Midbrain (tissue), 1 donor: ENCODE data around the gene FOXO1.

ENCODE experiments used
- DNase-seq: peaks from one replicate; lab custom pipeline; 2025; lab: John Stamatoyannopoulos, UW

FOXO1 gene

DNA sequence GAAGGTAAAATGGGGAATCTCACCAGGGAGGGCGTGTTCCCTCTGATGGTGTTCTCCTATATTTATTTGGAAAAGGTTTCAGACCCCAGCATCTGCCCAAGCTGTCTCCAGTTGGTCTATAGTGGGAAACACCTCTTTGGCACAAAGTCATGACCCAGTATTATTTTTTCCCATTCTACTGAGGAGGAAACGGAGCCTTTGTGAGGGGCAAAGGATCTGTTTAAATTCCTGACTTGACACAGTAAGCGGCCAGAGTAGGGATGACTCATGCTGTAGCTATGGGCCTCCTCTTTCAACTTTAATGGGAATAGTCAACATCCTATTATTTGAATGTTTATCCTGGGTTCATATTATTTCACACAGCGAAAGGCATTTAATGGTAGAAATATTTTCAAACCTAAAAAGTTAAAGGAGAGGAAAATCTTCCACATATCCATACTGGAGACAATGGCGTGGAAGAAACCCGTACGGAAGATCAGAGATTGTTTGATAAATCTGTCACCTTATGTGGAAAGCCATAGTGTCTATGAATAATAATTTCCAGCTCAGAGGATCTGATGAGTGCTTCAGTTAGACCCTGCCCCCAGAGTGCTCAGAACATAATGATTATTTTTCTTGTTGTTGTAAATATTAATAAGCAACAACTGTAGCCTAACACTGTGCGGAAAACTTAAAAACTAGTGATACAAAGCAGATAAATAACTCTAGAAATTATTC, 126.0 kb downstream of the FOXO1 start:
- no peak for DNase-seq

DNA sequence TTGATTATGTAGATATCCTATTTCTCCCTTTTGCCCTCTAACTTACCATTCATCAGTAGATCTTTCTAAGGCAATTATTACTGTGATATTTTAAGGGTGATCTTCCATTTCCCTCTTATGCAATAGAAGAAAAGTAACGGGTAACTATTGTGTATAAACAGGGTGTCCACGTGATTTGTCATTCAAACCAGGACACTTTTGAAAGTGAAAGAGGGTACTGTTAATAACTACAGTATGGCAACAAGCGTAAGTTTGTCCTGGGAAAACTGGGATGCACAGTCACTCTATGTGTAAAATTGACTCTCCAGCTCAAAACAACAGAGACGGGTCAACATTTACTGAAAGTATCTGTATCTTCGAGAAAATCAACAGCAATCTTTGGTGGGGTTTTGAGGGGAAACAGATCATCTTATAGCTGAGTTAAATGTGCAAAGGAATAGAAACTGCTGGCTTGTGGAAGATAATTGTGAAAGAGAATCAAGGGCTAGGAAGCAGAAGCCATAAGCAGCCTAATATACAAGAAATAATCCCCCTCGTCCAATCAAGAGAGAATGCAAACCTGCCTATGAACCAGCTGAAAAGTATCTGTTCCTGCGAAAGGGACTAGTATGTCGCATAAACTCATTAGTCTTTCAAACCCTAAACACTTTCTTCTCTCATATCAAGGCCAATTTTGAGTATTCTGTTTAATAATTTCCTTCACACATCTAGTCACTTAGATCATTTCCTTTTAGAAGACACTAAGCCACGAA, 126.7 kb downstream of the FOXO1 start:
- DNase-seq: no peak

DNA sequence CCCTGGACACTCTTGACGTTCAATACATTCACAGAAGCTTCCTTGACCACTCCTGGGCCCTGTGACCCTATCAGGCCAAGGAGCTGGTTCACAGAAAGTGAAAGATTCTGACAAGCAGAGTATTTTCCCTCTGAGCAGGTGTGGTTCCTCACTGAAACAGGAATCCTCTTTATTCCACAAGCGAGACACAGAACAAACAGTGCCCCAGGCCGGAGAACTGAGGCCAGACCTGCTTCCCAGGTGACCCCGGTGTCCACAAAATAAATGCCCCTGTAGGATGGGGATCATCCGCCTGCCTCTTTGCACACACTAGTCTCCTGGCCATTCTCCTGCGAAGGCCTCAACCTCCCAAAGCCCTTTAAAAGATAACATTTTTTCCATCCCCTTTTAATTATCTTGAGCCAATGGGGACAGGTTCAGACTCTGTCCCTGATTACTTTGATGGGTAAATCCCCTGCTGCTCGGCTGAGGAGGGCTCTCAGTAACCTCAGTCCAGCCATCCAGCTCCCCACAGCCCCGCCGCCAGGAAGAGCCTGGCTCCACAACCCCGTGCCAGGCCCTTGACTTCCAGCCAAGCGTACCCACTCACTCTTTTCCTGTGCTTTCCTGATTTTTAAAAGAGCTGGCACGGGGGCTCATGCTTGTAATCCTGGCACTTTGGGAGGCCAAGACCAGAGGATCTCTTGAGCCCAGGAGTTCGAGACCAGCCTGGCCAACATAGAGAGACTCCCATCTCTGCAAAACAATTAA, 129.1 kb downstream of the FOXO1 start:
- no peak for DNase-seq

DNA sequence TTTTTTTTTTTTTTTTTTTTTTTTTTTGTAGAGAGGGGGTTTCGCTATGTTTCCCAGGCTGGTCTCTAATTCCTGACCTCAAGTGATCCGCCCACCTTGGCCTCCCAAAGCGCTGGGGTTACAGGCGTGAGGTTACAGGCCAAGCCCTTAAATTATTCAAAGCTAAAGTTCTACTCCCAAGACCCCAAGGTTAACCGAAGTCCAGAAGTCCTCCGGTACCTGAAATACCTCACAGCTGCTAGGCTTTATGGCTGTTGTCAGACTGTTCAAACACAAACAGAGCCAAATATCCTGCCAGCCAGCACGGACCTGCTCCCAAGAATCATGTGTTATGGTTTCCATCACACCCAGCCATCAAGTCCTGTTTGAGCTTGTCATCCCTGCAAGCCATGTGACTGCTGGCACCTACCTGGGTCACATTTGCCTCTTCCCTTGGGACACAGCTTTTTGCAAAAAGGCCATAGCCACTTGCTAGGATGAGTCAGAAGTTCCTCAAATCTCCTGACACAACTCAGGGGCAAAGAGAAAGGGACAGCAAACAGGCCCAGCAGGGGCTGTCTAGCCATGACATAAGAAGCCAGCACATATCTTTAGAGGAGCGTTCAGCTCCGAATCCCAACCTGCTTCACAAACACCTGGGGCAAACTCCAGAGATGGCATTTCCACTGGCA, 129.9 kb downstream of the FOXO1 start:
- no peak for DNase-seq

DNA sequence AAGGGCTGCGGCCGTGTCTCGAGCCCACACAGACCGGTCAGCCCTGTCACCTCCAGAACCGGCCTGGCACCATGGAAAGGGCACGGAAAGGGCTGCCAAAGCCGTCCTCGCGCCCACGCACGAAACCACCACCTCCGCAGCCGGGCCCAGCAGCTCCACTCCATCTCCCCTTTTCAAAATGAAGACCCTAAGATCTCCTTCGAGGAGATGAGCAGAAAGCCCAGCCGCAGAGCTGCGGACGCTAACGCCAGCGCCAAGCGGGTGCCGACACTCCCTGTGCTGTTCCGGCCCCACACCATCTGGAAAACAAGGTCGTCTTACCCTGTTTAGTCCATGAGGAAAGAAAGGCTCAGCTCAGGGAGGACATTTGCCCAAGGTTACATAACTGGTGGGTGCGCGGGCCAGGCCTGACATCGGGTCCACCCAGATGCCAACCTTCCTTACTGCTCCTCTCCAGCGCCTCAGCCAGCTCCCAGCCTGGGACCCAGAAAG, 131.1 kb downstream of the FOXO1 start:
- DNase-seq: no peak

DNA sequence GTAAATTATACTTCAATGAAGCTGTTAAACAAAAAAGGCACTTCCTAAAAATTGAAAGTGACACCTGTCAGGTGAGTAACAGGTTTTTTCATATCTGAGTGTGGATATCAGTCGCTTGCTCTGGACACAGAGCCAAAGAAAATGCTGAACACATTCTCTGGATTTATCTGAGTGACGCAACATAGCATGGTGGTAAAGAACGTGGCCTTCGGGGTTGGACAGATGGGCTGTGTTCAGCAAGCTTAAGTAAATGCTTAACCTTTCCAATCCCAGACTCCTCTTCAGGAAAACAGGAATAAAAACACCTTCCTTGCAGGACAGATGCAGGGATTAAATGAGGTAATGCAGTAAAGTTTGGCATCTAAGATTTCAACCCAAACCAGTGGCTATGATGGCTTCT, 132.0 kb downstream of the FOXO1 start:
- no peak for DNase-seq

DNA sequence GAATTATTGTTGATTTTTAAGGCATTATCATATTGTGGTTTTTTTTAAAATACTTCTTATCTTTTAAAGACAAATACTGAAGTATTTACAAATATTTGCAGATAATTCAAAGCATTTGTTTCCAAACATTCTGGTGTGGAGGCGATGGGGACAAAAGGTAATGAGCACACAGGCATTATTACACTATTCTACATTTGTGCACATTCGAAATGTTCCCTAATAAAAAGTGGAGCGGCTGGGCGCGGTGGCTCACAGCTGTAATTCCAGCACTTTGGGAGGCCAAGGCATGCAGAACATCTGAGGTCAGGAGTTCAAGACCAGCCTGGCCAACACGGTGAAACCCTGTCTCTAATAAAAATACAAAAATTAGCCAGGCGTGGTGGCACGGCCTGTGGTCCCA, 133.4 kb downstream of the FOXO1 start:
- DNase-seq: no peak

DNA sequence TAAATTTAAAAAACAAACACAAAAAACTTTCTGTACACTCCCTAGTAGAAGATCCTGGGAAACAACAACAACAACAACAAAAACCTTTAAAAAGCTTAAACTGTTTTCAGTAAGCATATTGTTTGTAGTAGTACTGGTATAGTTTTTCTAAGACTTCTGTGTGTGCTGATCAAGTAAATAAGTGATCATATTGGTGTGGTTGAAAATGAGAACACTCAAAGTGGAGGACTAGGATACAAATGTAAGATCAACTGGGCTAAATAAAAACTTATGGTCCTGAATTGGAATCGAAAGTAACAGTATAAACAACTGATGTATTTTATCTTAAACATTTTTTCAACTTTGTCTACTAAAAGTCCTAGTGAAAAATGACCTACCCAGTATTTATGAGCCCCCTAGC, 135.5 kb downstream of the FOXO1 start:
- no peak for DNase-seq

DNA sequence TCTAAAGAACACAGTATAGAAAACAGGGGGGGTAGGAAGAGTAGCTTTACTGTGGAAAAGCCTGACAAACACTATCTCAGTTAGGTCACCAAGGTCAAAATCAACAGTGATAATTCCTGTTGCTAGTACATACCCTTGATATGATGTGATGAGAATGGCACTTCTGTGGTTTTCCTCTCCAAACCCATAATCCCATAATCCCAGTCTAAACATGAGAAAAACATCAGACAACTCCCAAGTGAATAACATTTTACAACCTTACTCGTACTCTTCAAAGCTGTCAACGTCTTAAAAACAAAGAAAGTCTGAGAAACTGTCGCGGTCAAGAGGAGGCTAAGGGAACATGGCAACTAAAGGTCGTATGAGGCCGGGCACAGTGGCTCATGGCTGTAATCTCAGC, 137.6 kb downstream of the FOXO1 start:
- no peak for DNase-seq

DNA sequence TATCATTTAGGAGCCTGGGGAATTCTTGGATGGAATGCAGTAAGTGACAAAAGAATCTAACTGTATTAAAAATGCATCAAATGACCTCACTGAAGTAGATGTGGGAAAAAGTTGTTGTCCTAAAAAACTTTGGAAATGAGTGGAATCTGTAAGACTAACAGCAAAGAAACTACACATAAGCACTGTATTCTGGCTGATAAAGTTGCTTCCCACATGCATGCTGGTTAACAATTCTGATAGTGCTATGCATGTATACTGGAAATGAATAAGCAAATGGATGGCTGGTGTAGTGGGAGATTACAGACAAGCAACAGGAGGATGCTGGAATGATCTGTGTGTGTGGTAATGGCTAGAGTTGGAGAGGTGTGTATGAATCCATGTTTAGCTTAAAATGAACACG, 138.5 kb downstream of the FOXO1 start:
- no peak for DNase-seq

DNA sequence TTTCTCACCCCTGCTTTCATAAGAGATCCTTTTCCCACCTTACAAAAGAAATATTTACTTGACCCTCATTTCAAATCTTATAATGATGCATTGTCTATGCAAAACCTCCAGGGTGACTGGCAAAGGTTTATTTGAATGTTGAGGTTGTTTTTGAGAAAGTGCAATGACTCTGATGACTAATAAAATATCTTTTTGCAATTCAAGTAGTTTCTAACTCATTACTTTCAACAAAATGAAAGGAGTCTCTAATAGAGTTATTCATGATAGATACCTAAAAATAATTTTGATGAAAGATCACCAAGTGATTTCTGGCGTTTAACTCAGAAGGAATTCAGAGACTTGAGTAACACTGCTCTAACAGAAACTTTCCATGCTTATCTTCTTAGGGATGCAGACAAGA, 144.2 kb downstream of the FOXO1 start:
- no peak for DNase-seq

DNA sequence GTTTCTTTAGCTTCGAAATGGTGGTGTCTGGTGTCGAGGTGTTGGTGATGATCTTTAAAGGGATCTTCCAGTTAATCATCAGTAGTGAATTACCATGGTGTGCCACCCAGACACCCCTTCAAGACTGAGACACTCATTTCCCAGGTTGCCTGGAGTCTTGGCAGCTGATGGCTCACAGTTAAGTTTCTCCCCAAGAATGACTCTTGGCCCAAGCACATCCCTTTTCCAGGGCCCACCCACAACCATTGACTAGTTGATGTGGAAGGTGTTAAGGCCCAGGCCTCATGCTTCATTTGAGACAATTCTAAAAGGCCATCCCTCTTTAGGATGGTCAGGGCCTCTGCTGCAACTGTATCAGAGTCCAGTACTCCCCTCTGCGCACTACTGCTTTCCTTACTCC, 145.5 kb downstream of the FOXO1 start:
- DNase-seq: no peak

DNA sequence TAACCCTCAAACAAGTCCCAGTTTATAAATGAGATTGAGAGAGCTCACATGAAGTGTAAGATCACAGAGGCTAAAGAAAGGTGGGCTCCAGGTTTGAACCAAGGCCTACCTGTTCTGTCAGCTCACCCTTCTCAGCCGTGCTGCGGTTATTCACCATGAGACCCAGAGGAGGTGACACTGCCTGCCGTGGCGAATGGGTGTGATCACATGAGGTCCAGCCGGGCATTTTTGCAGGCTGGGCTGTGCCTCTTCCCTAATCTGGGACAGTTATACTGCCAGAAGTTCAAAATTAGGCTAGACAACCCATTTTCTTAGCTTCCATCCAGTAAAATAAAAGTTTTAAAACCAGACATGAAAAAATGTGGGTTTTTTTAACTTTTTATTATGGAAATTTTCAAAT, 146.8 kb downstream of the FOXO1 start:
- no peak for DNase-seq

DNA sequence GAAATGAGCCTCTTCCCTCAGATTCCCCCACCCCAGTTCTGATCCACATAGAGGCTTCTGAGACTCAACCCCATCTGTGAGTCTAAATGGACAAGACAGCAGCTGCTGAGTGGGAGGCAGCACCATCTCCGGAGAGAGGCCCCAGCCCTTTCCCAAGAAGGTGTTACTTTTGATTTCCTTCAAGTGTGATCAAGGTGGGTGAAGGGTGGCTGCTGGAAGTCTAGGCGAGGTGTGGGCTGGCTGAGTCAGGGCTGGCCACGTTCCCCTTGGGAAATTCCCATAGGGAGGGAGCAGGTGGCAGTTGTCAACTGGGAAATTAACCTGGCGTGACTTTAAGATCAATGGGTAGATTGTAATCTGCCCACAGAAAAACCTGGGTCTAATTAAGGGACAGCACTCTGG, 148.0 kb downstream of the FOXO1 start:
- no peak for DNase-seq

DNA sequence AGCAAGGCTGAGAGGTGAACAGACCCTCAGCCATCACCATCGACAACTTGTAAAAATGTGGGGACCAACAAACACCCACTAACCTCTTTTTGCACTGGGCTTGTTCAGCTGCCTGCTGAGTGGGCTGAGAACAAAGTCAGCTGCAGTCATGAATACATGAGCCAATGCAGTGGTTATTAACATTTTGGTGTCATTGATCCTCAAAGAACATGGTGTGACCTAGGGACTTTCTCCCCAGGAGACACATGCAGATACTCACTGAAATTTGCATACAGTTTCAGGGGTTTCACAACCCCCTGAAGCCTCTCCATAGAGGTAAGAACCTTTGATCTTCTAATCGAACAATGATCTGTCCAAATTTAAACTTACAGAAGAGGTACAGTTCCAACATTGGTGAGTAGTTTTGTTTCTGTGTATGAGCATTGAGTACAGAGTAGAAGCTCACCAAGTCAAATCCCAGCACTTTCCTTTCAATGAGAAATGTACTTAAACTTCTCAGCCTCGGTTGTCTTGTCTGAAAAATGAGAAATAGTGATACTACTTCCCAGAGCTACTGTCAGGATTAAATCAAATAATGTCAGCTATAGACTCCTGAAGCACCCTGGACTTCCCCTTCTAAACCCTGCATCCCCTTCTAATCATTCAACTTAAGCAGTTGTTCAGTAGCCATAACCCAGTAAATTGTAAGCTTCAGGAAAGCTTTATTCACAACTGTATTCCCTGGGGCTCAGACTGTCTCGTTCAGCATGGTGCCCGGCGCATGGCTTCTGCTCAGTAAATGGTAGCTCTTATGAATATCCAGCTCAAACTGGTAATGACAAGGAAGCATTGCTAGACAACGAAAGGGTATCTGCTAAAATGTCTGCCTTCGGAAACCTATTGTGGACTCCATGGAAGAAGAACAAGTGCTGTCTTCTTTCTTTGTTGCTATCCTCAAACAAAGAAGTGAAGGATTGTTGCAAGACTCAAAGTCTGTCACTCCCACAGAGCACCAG, 148.7 kb downstream of the FOXO1 start:
- no peak for DNase-seq

DNA sequence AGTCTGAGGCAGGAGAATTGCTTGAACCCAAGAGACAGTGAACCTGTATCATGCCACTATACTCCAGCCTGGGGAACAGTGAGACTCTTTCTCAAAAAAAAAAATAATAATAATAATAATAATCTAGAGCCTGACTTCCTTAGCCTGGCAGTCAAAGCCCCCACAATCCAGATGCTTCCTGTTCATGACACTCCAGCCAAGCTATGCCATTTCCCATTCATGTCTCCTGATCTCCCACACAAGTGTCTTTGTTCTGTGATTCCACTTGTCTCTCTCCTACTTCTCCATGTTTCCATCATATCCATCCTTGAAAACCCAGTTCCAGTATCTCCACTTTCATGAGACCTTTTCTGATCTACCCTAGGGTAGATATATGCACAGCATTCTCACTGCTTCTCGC, 150.7 kb downstream of the FOXO1 start:
- DNase-seq: no peak

DNA sequence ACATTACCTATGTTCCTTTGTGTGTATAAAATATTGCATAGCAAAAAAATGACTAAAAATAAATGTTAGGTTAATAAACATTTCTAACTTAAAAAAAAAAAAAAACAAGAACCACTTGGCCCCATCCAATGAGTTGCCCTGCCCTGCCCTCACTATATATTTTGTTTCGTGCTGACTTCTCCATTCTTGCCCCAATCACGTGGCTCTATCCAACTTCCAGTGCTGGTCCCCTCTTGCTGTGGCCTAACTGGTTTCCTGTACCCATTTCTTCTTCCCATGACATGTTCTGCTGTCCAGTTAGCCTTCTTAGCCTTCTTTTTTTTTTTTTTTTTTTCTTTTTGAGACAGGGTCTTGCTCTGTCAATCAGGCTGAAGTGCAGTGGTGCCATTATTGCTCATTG, 151.6 kb downstream of the FOXO1 start:
- DNase-seq: no peak

DNA sequence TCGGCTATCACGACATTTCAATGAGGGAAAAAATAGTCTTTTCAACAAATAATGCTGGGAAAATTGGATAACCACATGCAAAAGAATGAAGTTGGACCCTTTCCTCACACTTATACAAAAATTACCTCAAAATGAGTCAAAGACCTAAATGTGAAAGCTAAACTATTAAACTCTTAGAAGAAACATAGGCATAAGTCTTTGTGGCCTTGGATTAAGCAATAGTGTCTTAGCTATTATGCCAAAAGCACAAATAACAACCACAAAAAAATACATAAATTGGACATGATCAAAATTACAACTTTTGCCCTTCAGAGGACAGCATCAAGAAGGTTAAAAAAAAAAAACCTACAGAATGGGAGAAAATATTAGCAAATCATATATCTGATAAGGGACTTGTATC, 156.6 kb downstream of the FOXO1 start:
- no peak for DNase-seq

DNA sequence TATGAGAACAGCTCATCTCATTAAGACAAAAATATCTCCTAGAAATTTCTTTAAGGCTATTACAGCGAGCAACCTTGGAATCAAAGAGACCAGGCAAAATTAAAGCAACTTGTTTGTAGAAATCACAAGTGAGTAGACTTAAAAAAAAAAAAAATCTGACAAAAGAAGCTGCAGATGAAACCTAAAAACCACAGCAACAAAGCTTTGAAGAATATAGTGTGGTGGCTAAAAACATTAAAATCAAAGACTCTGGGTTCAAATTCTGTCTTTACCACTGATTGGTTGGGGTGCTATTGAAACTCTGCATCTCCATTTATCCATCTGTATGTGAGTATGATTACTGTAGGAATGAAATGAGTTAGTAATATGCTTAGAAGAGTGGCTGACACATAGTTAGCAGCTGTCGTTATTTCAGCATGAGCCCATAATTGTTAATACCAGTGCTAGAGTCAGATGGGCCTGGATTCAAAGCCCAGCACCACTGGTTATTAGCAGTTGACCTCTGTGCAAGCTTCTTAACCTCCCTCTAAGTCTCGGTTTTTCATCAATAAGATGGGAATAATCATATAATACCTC, 157.6 kb downstream of the FOXO1 start:
- DNase-seq: no peak

DNA sequence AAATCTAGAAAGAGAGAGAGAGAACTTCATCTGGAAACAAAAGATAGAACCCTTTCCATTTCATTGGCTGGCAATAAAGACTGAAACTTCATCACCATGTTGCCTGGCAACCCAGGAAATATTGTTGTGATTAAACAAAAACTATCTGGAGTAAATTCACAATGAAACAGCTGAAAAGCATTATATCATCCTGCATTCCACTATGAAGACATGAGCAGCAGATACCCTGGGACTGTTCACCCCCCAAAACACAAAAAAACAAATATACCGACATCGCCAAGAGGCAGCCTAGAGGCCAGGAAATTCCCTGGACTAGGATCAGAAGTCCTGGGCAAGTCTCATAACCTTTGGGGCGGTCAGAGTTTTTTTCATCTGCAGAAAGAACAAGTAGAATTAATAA, 158.3 kb downstream of the FOXO1 start:
- no peak for DNase-seq
